Right atrium auricular region (tissue), 2 donors: Measurements from ENCODE around the gene PAX7. TPM values are rescaled to one million over a fixed set of nuclear protein-coding genes. Genes with fewer than 3 reads are reported as not detected.

Source experiments
- DNase-seq: peaks from one replicate; pipeline ENCODE4 v3.0.0-alpha.2; 2019; ENCODE audit warnings: low spot score
- H3K27ac ChIP-seq, 2 donors: fragments of 200-600 bp; sonication (generic); 1 replicate in 1 of 2; 2 replicates in 1 of 2; pipeline ENCODE4 v1.5.1; 2016 to 2019
- H3K27me3 ChIP-seq, 2 donors: fragments of 200-600 bp; sonication (generic); one replicate each; pipeline versions ENCODE4 v1.5.1 to v1.6.0; 2017 to 2019
- H3K36me3 ChIP-seq: fragments of 200-600 bp; sonication (generic); one replicate; pipeline ENCODE4 v1.5.1; 2016
- H3K4me1 ChIP-seq, 2 donors: fragments of 200-600 bp; sonication (generic); one replicate each; pipeline versions ENCODE4 v1.5.1 to v1.6.0; 2017 to 2019
- H3K4me3 ChIP-seq, 2 donors: fragments of 200-600 bp; sonication (generic); 1 replicate in 1 of 2; 2 replicates in 1 of 2; pipeline ENCODE4 v1.5.1; 2017 to 2019; ENCODE audit warnings: mild to moderate bottlenecking in 1 of 2, moderate library complexity in 1 of 2
- H3K9me3 ChIP-seq, 2 donors: fragments of 200-600 bp; sonication (generic); one replicate each; pipeline ENCODE4 v1.5.1; 2019
- CTCF ChIP-seq, 2 donors: fragments of 200-600 bp; sonication (generic); IDR thresholded peaks; one replicate each; pipeline ENCODE4 v1.5.1; 2019; ENCODE audit warnings: antibody characterized with exemption in 2 of 2
- total RNA-seq, 2 donors: library from RNA; depleted of rRNA; stranded (reverse); fragments of >200 nt; gene quantifications; one replicate each; pipeline ENCODE4 v1.1.0, GENCODE V29; 2016

Gene PAX7
- total RNA-seq, 2 donors from 2014 or later, result not detected

- DNase-seq, result no peak
- no peak for TF ChIP-seq CTCF (IDR thresholded peaks at IDR 0.05)
- no peaks in the 10 kb centered on the region for H3K9me3 ChIP-seq
- no peak overlapping the region for H3K4me3 ChIP-seq
- H3K27ac ChIP-seq, result no peak overlapping the region
- H3K27me3 ChIP-seq, result no peaks in the 10 kb centered on the region
- no peaks in the 10 kb centered on the region for H3K36me3 ChIP-seq
- no peaks in the 10 kb centered on the region for H3K4me1 ChIP-seq
These were observed 104.0 kb downstream of the PAX7 start for GRCh38 chr1:18734461-18735223.

GRCh38 chr1:18735224-18735997 lies 104.8 kb downstream of the PAX7 start:
- TF ChIP-seq CTCF (IDR thresholded peaks at IDR 0.05), result no peak
- DNase-seq, result no peak
- H3K27me3 ChIP-seq, result no peaks in the 10 kb centered on the region
- no peak overlapping the region for H3K27ac ChIP-seq
- no peaks in the 10 kb centered on the region for H3K9me3 ChIP-seq
- no peak overlapping the region for H3K4me3 ChIP-seq
- no peaks in the 10 kb centered on the region for H3K4me1 ChIP-seq
- H3K36me3 ChIP-seq, result no peaks in the 10 kb centered on the region

GRCh38 chr1:18736958-18737357 lies 106.3 kb downstream of the PAX7 start:
- H3K27ac ChIP-seq, result no peak overlapping the region
- no peaks in the 10 kb centered on the region for H3K4me1 ChIP-seq
- no peaks in the 10 kb centered on the region for H3K36me3 ChIP-seq
- DNase-seq, result no peak
- no peaks in the 10 kb centered on the region for H3K27me3 ChIP-seq
- no peak overlapping the region for H3K4me3 ChIP-seq
- no peak for TF ChIP-seq CTCF (IDR thresholded peaks at IDR 0.05)
- H3K9me3 ChIP-seq, result no peaks in the 10 kb centered on the region

GRCh38 chr1:18738126-18738525 lies 107.5 kb downstream of the PAX7 start:
- no peak overlapping the region for H3K27ac ChIP-seq
- no peak for DNase-seq
- H3K4me3 ChIP-seq, result no peak overlapping the region
- TF ChIP-seq CTCF (IDR thresholded peaks at IDR 0.05), result no peak
- no peaks in the 10 kb centered on the region for H3K4me1 ChIP-seq
- no peaks in the 10 kb centered on the region for H3K27me3 ChIP-seq
- H3K36me3 ChIP-seq, result no peaks in the 10 kb centered on the region
- no peaks in the 10 kb centered on the region for H3K9me3 ChIP-seq

GRCh38 chr1:18738617-18739016 lies 108.0 kb downstream of the PAX7 start:
- H3K9me3 ChIP-seq, result no peaks in the 10 kb centered on the region

More at GRCh38 chr1:18738617-18739016, 108.0 kb downstream of the PAX7 start:
- H3K36me3 ChIP-seq, result no peaks in the 10 kb centered on the region
- H3K4me3 ChIP-seq, result no peak overlapping the region
- no peak for DNase-seq
- H3K4me1 ChIP-seq, result no peaks in the 10 kb centered on the region
- TF ChIP-seq CTCF (IDR thresholded peaks at IDR 0.05), result no peak
- H3K27ac ChIP-seq, result no peak overlapping the region
- no peaks in the 10 kb centered on the region for H3K27me3 ChIP-seq
